HG02642 (cell line): ENCODE results near the gene NUDC.
"Not testable (repeated sequence)": the region's sequence is repeated elsewhere in the genome, so short reads cannot be mapped to it uniquely, and the experiment has no call there.

Experiments used
- ATAC-seq: cut with Tn5 transposase; IDR thresholded peaks from one replicate; pipeline ENCODE4 v1.9.1; 2021; ENCODE audit warnings: mild to moderate bottlenecking; ENCODE audit not compliant: unreplicated experiment, poor library complexity

The NUDC gene

DNA sequence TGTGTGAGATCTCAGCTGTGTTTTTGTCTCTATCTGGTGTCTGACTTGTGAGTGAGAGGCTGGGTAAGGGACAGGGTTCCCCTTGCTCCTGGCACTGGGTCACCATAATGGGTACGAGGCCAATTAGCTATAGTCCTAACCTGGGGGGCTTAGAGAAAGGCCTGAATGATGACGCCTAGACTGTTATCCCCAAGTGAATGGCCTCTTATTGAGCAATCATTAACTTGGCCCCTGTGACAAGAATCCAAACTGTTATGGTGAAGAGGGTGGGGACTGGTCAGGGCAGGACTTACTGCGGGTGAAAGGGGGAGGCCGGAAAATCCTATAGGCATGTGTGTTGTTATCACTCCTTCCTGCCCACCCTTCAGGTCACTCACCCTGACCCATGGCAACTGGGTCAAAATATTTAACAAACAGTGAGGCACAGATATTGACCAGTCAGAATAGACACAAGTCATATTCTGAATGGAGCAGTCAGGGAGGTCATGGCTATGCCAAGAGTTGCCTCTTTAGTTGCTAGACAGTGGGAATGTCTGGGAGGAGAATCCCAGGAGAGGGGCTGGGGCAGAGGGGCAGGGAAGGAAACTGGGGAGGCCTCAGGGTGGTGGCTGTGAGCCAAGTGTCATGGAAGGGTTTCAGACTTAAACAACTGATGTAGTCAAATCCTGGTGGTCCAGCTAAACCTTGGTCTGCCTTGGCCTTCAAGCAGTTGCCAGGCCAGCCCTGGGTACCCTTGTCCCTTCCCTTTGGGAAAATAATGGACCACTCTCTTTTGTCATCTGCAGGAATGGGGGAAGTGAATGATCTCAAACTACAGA lies 11.0 kb upstream of the NUDC start:
- ATAC-seq = no peak

- no peak for ATAC-seq
Measured at GRCh38 chr1:26911399-26912146, 10.0 kb upstream of the NUDC start.

DNA sequence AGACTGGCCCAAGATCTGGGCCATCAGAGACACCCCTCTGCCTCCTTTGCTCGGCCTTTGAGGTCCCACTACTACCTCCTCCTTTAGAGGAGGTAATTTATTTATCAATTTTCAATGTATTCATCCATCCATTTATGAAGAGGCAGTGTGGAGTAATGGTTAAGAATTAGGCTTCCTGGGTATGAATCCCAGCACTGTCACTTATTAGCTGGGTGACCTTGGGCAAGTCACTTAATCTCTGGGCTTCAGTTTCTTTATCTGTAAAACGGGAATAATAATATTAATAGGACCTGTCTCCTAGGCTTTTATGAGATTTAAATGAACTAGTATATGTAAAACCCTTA lies 9.4 kb upstream of the NUDC start:
- ATAC-seq = no peak

- ATAC-seq = no peak
Measured at GRCh38 chr1:26913389-26913753, 8.2 kb upstream of the NUDC start.

GRCh38 chr1:26913754-26914619 lies 7.6 kb upstream of the NUDC start, which contains the start of gene NR0B2:
Gene NR0B2, minus strand, starts transcription at chr1:26913975. Its CDS starts 35 bp downstream, at chr1:26913940.
- no peak for ATAC-seq

DNA sequence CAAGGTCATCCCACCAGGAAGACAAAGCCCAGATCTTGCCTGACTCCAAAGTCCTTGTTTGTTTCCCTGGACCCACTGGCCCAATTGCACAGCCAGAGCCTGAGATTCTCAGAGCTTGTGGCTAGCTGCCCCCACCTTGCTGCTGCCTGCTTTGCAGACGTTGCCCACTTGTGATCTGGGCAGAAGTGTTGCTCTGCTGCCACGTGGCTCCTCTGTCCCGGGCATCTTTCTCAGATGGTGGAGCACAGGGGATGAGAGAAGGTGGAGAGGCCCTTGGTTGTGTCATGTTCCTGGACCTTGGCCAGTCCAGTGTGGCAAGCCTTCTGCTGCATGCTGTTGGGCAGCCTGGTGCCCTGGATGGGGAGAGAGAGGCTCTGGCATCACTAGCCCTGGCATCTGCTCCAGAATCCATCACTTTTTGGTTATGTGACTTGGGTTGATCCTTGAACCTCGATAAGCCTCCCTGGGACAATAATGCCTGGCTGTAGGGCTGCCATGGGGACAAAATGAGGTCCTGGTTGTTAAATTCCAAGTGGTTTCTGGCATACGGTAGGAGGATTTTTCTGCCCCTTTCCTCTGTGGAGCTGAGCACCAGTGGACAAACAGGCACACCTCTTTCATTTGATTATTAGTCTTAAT lies 6.2 kb upstream of the NUDC start:
- ATAC-seq = no peak

- peak; percentile 10 for ATAC-seq
Measured at GRCh38 chr1:26921126-26921539, 410 bp upstream of the NUDC start.

DNA sequence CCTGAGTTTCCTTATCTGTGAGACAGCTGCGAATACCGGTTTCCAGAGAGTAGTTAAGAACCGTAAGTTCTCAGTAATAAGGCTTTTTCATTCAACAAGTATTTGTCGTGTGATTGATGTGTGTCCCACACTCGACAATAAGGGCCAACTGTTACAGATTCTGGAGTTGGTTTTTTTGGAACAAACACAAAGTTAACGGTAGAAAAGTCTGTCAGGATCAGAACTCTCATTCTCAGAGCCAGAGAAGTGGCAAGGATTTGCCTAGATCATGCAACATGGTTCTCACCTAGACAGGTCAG lies 837 bp downstream of the NUDC start:
- no peak for ATAC-seq

GRCh38 chr1:26922901-26923300 lies 1.4 kb downstream of the NUDC start:
- ATAC-seq = no peak

DNA sequence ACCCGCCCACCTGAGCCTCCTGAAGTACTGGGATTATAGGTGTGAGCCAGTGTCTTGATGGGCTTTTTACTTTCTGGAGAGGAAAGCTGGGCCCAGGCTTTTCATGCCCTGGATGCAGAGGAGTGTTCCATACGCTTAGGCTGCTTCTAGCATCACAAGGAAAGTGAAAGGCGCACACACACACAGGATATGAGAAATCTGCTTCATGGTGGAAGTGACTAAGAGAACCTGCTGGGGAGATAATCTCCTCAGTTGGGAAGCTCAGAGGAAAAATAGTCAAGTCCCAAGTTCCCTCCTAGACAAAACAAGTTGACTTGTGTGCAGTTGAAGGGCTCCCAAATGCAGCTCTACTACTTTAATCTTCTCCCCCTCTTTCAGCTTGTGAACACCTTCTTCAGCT lies 2.2 kb downstream of the NUDC start:
- ATAC-seq = no peak

DNA sequence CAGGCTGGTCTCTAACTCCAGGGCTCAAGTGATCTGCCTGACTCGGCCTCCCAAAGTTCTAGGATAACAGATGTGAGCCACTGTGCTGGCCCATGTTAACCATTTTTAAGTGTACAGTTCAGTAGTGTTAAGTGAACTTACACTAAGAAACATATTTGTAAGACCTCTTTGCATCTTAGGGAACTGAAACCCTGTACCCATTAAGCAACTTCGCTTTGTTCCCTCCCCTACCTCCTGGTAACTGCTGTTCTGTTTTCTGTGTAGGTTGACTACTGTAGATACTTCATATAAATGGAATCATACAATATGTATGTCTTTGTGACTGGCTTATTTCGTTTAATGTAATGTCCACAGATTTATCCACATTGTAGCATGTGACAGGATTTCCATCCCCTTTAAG lies 11.0 kb downstream of the NUDC start:
- no peak for ATAC-seq

DNA sequence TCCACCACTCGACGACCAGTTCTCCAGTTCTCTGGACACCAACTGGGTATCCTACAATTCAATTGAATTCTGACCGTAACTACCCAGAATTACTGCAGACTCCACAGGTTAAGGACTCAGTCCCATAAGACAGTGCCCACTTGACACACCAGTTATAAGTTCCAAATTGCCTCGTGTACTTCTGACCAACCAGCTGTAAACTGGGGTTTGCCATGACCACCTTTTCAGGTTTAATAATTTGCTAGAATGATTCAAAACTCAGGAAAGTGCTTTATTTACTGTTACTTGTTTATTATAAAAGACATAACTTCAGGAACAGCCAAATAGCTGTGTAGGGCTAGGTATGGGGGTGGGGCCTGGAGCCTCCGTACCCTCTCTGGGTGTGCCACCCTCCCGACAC lies 15.3 kb downstream of the NUDC start:
- no peak for ATAC-seq

- ATAC-seq = no peak
Measured at GRCh38 chr1:26938004-26938658, 16.6 kb downstream of the NUDC start.

DNA sequence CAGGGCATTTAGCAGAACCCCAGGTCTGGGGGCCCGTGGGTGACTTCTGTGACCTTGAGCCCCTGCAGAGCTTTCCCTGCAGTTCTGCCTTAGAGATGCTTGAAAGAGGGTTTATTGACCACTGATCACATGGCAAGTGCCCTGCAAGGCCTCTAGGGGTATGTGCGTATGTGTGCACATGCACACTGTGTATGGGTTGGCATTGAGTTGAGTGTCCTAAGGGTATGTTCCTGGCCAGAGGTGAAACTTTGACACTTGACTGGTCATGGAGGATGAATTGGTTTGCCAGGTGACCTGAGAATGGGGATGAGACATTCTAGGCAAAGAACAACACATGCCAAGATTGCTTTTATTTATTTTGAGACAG lies 17.1 kb downstream of the NUDC start:
- ATAC-seq = no peak

- ATAC-seq = no peak
Measured at GRCh38 chr1:26941311-26941710, 19.8 kb downstream of the NUDC start.

- no peak for ATAC-seq
Measured at GRCh38 chr1:26942656-26943055, 21.1 kb downstream of the NUDC start.

DNA sequence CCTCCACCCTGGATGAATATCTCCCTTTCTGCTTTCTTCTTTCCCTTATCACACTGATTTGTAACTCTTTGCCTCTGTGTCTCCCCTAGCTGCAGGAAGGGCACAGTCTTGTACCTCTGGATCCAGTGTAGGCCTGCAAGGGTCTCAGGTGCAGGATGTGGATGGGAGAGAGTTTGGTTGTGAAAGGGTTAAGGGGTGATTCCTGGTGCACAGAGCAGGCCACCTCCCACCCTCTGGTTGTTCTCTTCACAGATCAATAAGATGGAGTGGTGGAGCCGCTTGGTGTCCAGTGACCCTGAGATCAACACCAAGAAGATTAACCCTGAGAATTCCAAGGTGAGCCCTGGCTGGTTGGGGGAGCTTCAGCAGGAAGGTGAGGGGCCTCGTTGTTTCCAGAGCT lies 23.6 kb downstream of the NUDC start:
- no peak for ATAC-seq

- no peak for ATAC-seq
Measured at GRCh38 chr1:26945728-26946127, 24.2 kb downstream of the NUDC start.

GRCh38 chr1:26946270-26946669 lies 24.7 kb downstream of the NUDC start:
- ATAC-seq = no peak

- not testable (repeated sequence) for ATAC-seq
Measured at GRCh38 chr1:26948725-26949057, 27.1 kb downstream of the NUDC start.
